Activated CD8-positive, alpha-beta T cell treated with anti-CD3 and anti-CD28 coated beads for 36 hours (primary cell): ENCODE measurements around the gene UNC45A. TPM values are rescaled to one million over a fixed set of nuclear protein-coding genes. Genes with fewer than 3 reads are reported as not detected.
A peak's percentile ranks its signal among the peaks of the same experiment; 100 is the strongest.

Source experiments
- ATAC-seq: fragments of 200-7000 bp; cut with Tn5 transposase; one replicate; pipeline ENCODE4 v1.10.0; 2021; ENCODE audit warnings: mild to moderate bottlenecking, moderate library complexity
- CTCF ChIA-PET: fragments of 350-600 bp; sonication (Branson Sonifier 250); formaldehyde crosslinking; loops from one replicate; lab custom pipeline; 2021; ENCODE audit warnings: antibody characterized with exemption; lab: Charles Lee
- POLR2A ChIA-PET: fragments of 350-600 bp; sonication (Branson Sonifier 250); formaldehyde crosslinking; loops from one replicate; lab custom pipeline; 2021; ENCODE audit warnings: antibody characterized with exemption; lab: Charles Lee
- DNase-seq: peaks from one replicate; pipeline ENCODE4 v3.0.0-alpha.2; 2020
- H3K27ac Mint-ChIP-seq: one replicate; pipeline ENCODE4 v1.8.0; 2021; ENCODE audit warnings: mild to moderate bottlenecking, mixed read lengths
- H3K27me3 Mint-ChIP-seq: one replicate; pipeline ENCODE4 v1.8.0; 2021; ENCODE audit warnings: mixed read lengths
- H3K36me3 Mint-ChIP-seq: one replicate; pipeline ENCODE4 v1.8.0; 2021; ENCODE audit warnings: low read depth, mixed read lengths
- H3K4me1 Mint-ChIP-seq: one replicate; pipeline ENCODE4 v1.8.0; 2021; ENCODE audit warnings: low read depth, mixed read lengths
- H3K4me3 Mint-ChIP-seq: one replicate; pipeline ENCODE4 v1.8.0; 2021; ENCODE audit warnings: mild to moderate bottlenecking, moderate library complexity, mixed read lengths
- H3K9me3 Mint-ChIP-seq: one replicate; pipeline ENCODE4 v1.8.0; 2021; ENCODE audit warnings: mixed read lengths
- intact Hi-C: fragments of 100-400 bp; cut with micrococcal nuclease; formaldehyde crosslinking; loops from one replicate; pipeline ENCODE4 v1.10.0; 2022
- total RNA-seq, 2 experiments: library from RNA; stranded (reverse); gene quantifications; one replicate each; pipeline ENCODE4 v1.2.3, GENCODE V29; 2021
- TF ChIP-seq, protein P1 (sequence below): fragments of 200-600 bp; IDR thresholded peaks from one replicate; pipeline ENCODE4 v1.8.0; 2022; ENCODE audit warnings: antibody characterized with exemption, mild to moderate bottlenecking

The UNC45A gene
- total RNA-seq, 2 experiments from 2014 or later, result 65.0 to 66.8 TPM

DNA sequence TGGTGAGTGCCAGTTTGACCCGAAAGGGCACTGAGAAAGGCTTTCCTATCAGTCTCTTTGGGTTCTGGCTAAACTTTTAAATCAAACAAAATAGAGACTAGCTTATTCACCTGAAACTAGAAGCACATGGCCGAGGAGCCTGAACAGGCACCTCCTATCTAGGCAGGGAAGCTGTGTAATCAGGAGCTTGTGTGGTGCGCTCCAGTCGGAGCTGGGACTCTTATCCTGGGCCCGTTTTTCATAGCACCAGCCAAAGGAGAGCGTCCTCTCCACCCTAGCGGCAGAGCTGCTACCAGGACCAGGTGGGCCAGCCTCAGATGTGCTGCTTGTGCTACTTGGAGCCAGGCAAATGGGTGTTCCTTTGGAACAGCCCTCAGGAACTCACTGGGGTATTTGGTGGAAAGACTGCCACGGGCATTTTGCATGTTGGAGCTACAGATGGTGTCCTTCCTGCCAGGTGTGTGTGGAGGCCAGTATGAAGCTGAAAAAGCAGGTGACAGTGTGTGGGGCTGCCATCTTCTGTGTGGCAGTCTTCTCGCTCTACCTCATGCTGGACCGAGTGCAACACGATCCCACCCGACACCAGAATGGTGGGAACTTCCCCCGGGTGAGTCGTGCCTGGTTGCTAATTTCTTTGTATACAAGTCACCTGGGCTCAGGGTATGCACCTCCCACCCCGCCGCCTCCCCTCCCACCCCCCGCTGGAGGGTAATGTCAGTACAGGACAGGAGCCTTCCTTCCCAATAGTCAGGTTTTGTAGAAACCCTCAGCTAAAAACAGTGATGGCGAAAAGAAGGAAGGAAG lies 31.1 kb upstream of the UNC45A start:
- H3K4me1 Mint-ChIP-seq, result peaks cover 24% of the 10 kb centered on the region
- peaks cover 37% of the 10 kb centered on the region for H3K36me3 Mint-ChIP-seq
- ChIA-PET CTCF (interaction anchor here (1.0 to 16.4 kb wide), 14 partner anchors 9 to 584 kb away, joined by 3 to 255 read pairs (median 8); partner anchors contain the start of genes FES, HDDC3, RCCD1 and UNC45A), POLR2A (interaction anchor here (0.8 to 14.2 kb wide), 14 partner anchors 9 to 186 kb away, joined by 3 to 133 read pairs (median 6); partner anchors contain the start of genes BLM, HDDC3, RCCD1 and UNC45A)
- DNase-seq (peak; percentile 49), ATAC-seq (no peak)
- peak overlapping the region; percentile 77 for H3K4me3 Mint-ChIP-seq
- peak overlapping the region; percentile 83 for H3K27ac Mint-ChIP-seq
- H3K27me3 Mint-ChIP-seq, result no peaks in the 10 kb centered on the region
- TF ChIP-seq, protein P1, sequence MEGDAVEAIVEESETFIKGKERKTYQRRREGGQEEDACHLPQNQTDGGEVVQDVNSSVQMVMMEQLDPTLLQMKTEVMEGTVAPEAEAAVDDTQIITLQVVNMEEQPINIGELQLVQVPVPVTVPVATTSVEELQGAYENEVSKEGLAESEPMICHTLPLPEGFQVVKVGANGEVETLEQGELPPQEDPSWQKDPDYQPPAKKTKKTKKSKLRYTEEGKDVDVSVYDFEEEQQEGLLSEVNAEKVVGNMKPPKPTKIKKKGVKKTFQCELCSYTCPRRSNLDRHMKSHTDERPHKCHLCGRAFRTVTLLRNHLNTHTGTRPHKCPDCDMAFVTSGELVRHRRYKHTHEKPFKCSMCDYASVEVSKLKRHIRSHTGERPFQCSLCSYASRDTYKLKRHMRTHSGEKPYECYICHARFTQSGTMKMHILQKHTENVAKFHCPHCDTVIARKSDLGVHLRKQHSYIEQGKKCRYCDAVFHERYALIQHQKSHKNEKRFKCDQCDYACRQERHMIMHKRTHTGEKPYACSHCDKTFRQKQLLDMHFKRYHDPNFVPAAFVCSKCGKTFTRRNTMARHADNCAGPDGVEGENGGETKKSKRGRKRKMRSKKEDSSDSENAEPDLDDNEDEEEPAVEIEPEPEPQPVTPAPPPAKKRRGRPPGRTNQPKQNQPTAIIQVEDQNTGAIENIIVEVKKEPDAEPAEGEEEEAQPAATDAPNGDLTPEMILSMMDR, result no peak
- intact Hi-C loops, result no loop called here
- no peaks in the 10 kb centered on the region for H3K9me3 Mint-ChIP-seq

DNA sequence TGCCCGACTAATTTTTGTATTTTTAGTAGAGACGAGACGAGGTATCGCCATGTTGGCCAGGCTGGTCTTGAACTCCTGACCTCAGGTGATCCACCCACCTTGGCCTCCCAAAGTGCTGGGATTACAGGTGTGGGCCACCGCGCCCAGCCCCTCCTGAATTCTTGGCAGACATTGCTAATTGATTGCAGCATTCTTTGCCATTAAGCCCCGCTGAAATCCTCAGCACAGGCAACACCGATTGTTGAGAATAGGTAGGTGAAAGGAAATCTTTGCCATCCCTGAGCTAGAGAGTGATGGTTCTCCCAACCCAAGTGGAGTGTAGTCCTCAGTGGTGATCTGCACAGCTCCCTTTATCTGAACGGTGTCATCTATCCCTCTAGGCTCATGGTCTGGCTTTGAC lies 30.3 kb upstream of the UNC45A start:
- POLR2A ChIA-PET, result interaction anchor here (1.2 to 14.2 kb wide), 8 partner anchors 10 to 187 kb away, joined by 3 to 133 read pairs (median 6); partner anchors contain the start of genes BLM, HDDC3, RCCD1 and UNC45A

GRCh38 chr15:90905306-90906180 lies 29.5 kb upstream of the UNC45A start:
- intact Hi-C loops, result no loop called here
- TF ChIP-seq, protein P1, result no peak
- no peak for ATAC-seq
- CTCF ChIA-PET, result interaction anchor here (1.3 to 16.4 kb wide), 3 partner anchors 13 to 28 kb away, joined by 3 to 255 read pairs (median 89); partner anchors contain the start of genes FES, HDDC3 and UNC45A
- Mint-ChIP-seq H3K9me3 (no peaks in the 10 kb centered on the region), H3K4me3 (no peak overlapping the region), H3K4me1 (peaks cover 22% of the 10 kb centered on the region), H3K27me3 (no peaks in the 10 kb centered on the region), H3K36me3 (peaks cover 45% of the 10 kb centered on the region), H3K27ac (no peak overlapping the region)
- POLR2A ChIA-PET, result interaction anchor here (1.2 to 14.2 kb wide), 8 partner anchors 9 to 188 kb away, joined by 3 to 133 read pairs (median 6); partner anchors contain the start of genes BLM, HDDC3, RCCD1 and UNC45A
- DNase-seq, result no peak

More for the DNA sequence above, 30.3 kb upstream of the UNC45A start:
- H3K4me1 Mint-ChIP-seq, result peaks cover 24% of the 10 kb centered on the region
- H3K9me3 Mint-ChIP-seq, result no peaks in the 10 kb centered on the region
- CTCF ChIA-PET, result interaction anchor here (1.3 to 16.4 kb wide), 3 partner anchors 12 to 29 kb away, joined by 3 to 255 read pairs (median 89); partner anchors contain the start of genes FES, HDDC3 and UNC45A
- H3K4me3 Mint-ChIP-seq, result no peak overlapping the region
- ATAC-seq (no peak), DNase-seq (no peak)
- intact Hi-C loops, result no loop called here
- H3K36me3 Mint-ChIP-seq, result peaks cover 40% of the 10 kb centered on the region
- H3K27me3 Mint-ChIP-seq, result no peaks in the 10 kb centered on the region
- TF ChIP-seq, protein P1, result no peak
- H3K27ac Mint-ChIP-seq, result no peak overlapping the region

GRCh38 chr15:90906181-90906849 lies 28.8 kb upstream of the UNC45A start:
- Mint-ChIP-seq H3K27me3 (no peaks in the 10 kb centered on the region), H3K27ac (no peak overlapping the region), H3K9me3 (no peaks in the 10 kb centered on the region), H3K36me3 (peaks cover 47% of the 10 kb centered on the region), H3K4me1 (peaks cover 19% of the 10 kb centered on the region), H3K4me3 (no peak overlapping the region)
- ATAC-seq, result no peak
- TF ChIP-seq, protein P1, result no peak
- intact Hi-C loops, result no loop called here
- CTCF ChIA-PET, result interaction anchor here (13.1 to 16.4 kb wide), 2 partner anchors 21 to 27 kb away, joined by 89 to 255 read pairs; partner anchors contain the start of genes FES, HDDC3 and UNC45A
- POLR2A ChIA-PET, result interaction anchor here (1.2 to 14.2 kb wide), 3 partner anchors 8 to 26 kb away, joined by 5 to 133 read pairs (median 12); partner anchors contain the start of genes HDDC3 and UNC45A
- DNase-seq, result no peak
